Left lung (tissue), 10 donors: ENCODE measurements around the gene ARID5B. TPM values are rescaled to one million over a fixed set of nuclear protein-coding genes. Genes with fewer than 3 reads are reported as not detected.

Experiments used
- ATAC-seq: fragments of 200-7000 bp; cut with Tn5 transposase; one replicate; pipeline ENCODE4 v1.9.1; 2020; ENCODE audit warnings: moderate library complexity
- DNase-seq, 4 donors: peaks; one replicate each; pipeline ENCODE4 v3.0.0-alpha.2; 2013 to 2020
- H3K27ac ChIP-seq, 2 donors: fragments of 200-600 bp; sonication (generic) in 1 of 2; one replicate each; pipeline versions ENCODE4 v1.5.0 to v1.8.0; 2020 to 2021
- H3K27me3 ChIP-seq, 2 donors: fragments of 200-600 bp; sonication (generic) in 1 of 2; one replicate each; pipeline versions ENCODE4 v1.5.0 to v1.8.0; 2020 to 2021
- H3K36me3 ChIP-seq, 2 donors: fragments of 200-600 bp; sonication (generic) in 1 of 2; one replicate each; pipeline versions ENCODE4 v1.5.0 to v1.8.0; 2020 to 2021
- H3K4me1 ChIP-seq, 2 donors: fragments of 200-600 bp; one replicate each; pipeline ENCODE4 v1.8.0; 2021
- H3K4me3 ChIP-seq, 2 donors: fragments of 200-600 bp; sonication (generic) in 1 of 2; one replicate each; pipeline versions ENCODE4 v1.5.0 to v1.8.0; 2020 to 2021; ENCODE audit warnings: mild to moderate bottlenecking in 1 of 2
- H3K9me3 ChIP-seq, 2 donors: fragments of 200-600 bp; sonication (generic) in 1 of 2; one replicate each; pipeline versions ENCODE4 v1.5.0 to v1.8.0; 2020 to 2021
- CTCF ChIP-seq, 2 donors: fragments of 200-600 bp; sonication (generic) in 1 of 2; IDR thresholded peaks; one replicate each; pipeline versions ENCODE4 v1.5.0 to v1.8.0; 2021; ENCODE audit warnings: antibody characterized with exemption in 2 of 2
- intact Hi-C, 2 donors: fragments of 100-400 bp; cut with DNase I; formaldehyde crosslinking; loops; one replicate each; pipeline versions ENCODE4 v1.11.2 to v1.14.2; 2022
- polyA plus RNA-seq, 6 donors: library from polyadenylated mRNA; unstranded; fragments of 120-200 nt; gene quantifications; one replicate each; pipeline ENCODE4 v1.2.1, GENCODE V29; 2013; ENCODE audit not compliant: insufficient read length in 6 of 6
- total RNA-seq, 2 donors: library from RNA; stranded (reverse); fragmentation: NEBNext Ultra II Directional; extraction: Animal tissue kit (Norgen Biotek cat#: 25700); gene quantifications; one replicate each; pipeline ENCODE4 v1.2.1, GENCODE V29; 2021
- donor health status: DM: no; HTN: yes; CAD: no.
- donor health status: DM: no; HTN: no; CAD: no.

Gene ARID5B
- total and polyA plus RNA-seq, 8 donors = 29.9 to 51.5 (median 44.4) TPM

- TF ChIP-seq CTCF (IDR thresholded peaks at IDR 0.05) = no peak
- Histone ChIP-seq H3K4me1 (peaks cover 7 to 26% of the 10 kb centered on the region in 2 donors), H3K27me3 (no peaks in the 10 kb centered on the region), H3K9me3 (no peaks in the 10 kb centered on the region), H3K4me3 (no peak overlapping the region), H3K36me3 (peaks cover 0 to 36% of the 10 kb centered on the region in 2 donors), H3K27ac (peak overlapping the region; percentile 46 to 65)
- intact Hi-C loops = no loop called here
- no peak for DNase-seq
- no peak for ATAC-seq
These were observed 176.0 kb downstream of the ARID5B start for GRCh38 chr10:62077330-62078015.

GRCh38 chr10:62079885-62080559 is 178.5 kb downstream of the ARID5B start:
- ATAC-seq = no peak
- H3K36me3 ChIP-seq = peaks cover 0 to 22% of the 10 kb centered on the region in 2 donors
- H3K4me3 ChIP-seq = no peak overlapping the region
- peaks cover 28 to 38% of the 10 kb centered on the region in 2 donors for H3K4me1 ChIP-seq
- H3K27ac ChIP-seq = peak overlapping the region in 1 of 2 donors; percentile 33
- no peaks in the 10 kb centered on the region for H3K9me3 ChIP-seq
- no peak for DNase-seq
- no peak for TF ChIP-seq CTCF (IDR thresholded peaks at IDR 0.05)
- intact Hi-C loops = no loop called here
- no peaks in the 10 kb centered on the region for H3K27me3 ChIP-seq

- peaks cover 0 to 18% of the 10 kb centered on the region in 2 donors for H3K36me3 ChIP-seq
- intact Hi-C loops = no loop called here
- H3K4me3 ChIP-seq = no peak overlapping the region
- DNase-seq (no peak), ATAC-seq (no peak)
- no peaks in the 10 kb centered on the region for H3K27me3 ChIP-seq
- peaks cover 28 to 38% of the 10 kb centered on the region in 2 donors for H3K4me1 ChIP-seq
- no peak for TF ChIP-seq CTCF (IDR thresholded peaks at IDR 0.05)
- H3K27ac ChIP-seq = peak overlapping the region; percentile 76 to 79
- no peaks in the 10 kb centered on the region for H3K9me3 ChIP-seq
These were observed 179.4 kb downstream of the ARID5B start for GRCh38 chr10:62080905-62081304.

GRCh38 chr10:62081341-62082270 is 180.1 kb downstream of the ARID5B start:
- ATAC-seq (no peak), DNase-seq (no peak)
- no peak overlapping the region for H3K4me3 ChIP-seq
- H3K36me3 ChIP-seq = peaks cover 0 to 19% of the 10 kb centered on the region in 2 donors
- no peaks in the 10 kb centered on the region for H3K9me3 ChIP-seq
- H3K4me1 ChIP-seq = peaks cover 28 to 38% of the 10 kb centered on the region in 2 donors
- intact Hi-C loops = no loop called here
- no peak for TF ChIP-seq CTCF (IDR thresholded peaks at IDR 0.05)
- peak overlapping the region; percentile 76 to 79 for H3K27ac ChIP-seq
- H3K27me3 ChIP-seq = no peaks in the 10 kb centered on the region
